Activated naive CD8-positive, alpha-beta T cell treated with anti-CD3 and anti-CD28 coated beads, Interleukin-2, amount 10 ng/mL, durations not matched to agents 7 days and 5 days (primary cell): ENCODE measurements around the gene PHLPP1. TPM values are rescaled to one million over a fixed set of nuclear protein-coding genes. Genes with fewer than 3 reads are reported as not detected.

ENCODE experiments used
- ATAC-seq: fragments of 150-1000 bp; cut with Tn5 transposase; one replicate; pipeline ENCODE4 v1.10.0; 2021; ENCODE audit warnings: low read depth, moderate library complexity
- POLR2A ChIA-PET: fragments of 350-600 bp; sonication (Branson Sonifier 250); formaldehyde crosslinking; loops from one replicate; lab custom pipeline; 2021; ENCODE audit warnings: antibody characterized with exemption; lab: Charles Lee
- DNase-seq: peaks from one replicate; pipeline ENCODE4 v3.0.0; 2021
- H3K27ac Mint-ChIP-seq: one replicate; pipeline ENCODE4 v1.8.0; 2022; ENCODE audit warnings: mild to moderate bottlenecking, mixed read lengths
- H3K27me3 Mint-ChIP-seq: one replicate; pipeline ENCODE4 v1.8.0; 2022; ENCODE audit warnings: mild to moderate bottlenecking, moderate library complexity, mixed read lengths
- H3K36me3 Mint-ChIP-seq: one replicate; pipeline ENCODE4 v1.8.0; 2021; ENCODE audit warnings: mild to moderate bottlenecking, mixed read lengths
- H3K4me1 Mint-ChIP-seq: one replicate; pipeline ENCODE4 v1.8.0; 2021; ENCODE audit warnings: mixed read lengths
- H3K4me3 Mint-ChIP-seq: one replicate; pipeline ENCODE4 v1.8.0; 2022; ENCODE audit warnings: mild to moderate bottlenecking, moderate library complexity, mixed read lengths
- H3K9me3 Mint-ChIP-seq: one replicate; pipeline ENCODE4 v1.8.0; 2021; ENCODE audit warnings: mixed read lengths
- total RNA-seq, 2 experiments: library from RNA; stranded (reverse); gene quantifications; one replicate each; pipeline ENCODE4 v1.2.3, GENCODE V29; 2021

Gene PHLPP1
- total RNA-seq, 2 experiments from 2014 or later, result 5.8 to 6.1 TPM

- Mint-ChIP-seq H3K36me3 (peaks cover 2% of the 10 kb centered on the region), H3K4me1 (peaks cover 20% of the 10 kb centered on the region), H3K27ac (no peak overlapping the region), H3K9me3 (no peaks in the 10 kb centered on the region), H3K27me3 (peaks cover 9% of the 10 kb centered on the region), H3K4me3 (no peak overlapping the region)
- POLR2A ChIA-PET, result no interaction called here
- DNase-seq (no peak), ATAC-seq (no peak)
These were observed 6.8 kb downstream of the PHLPP1 start for GRCh38 chr18:62721839-62722795.

DNA sequence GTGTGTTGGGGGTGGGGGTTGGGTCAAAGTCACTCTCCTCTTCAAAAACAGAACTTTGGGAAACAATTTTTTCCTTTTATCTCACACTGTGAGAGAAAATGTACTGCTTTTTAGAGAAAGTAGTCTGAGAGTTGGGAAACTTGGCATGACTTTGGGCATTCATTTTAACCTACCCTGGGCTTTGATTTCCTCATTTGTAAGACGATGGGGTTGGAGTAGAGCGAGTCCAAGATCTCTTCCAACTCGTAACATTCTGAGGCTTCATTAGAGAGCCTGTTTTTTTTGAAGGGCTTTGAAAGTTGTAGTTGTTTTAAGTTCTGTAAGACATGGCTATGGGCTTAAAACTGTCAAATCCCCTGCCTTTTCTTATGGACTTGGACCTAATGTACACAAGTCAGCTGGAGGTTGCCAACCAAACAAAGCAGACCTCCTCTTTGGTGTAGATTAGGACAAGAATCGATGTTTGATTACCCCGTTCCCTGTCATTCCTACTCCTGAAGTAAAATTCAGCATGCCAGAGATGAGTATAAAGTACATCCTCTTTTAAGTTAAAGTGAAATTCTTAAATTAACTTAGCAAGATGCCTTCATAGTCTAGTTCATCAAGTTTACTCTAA lies 8.4 kb downstream of the PHLPP1 start:
- ATAC-seq (no peak), DNase-seq (no peak)
- Mint-ChIP-seq H3K27ac (no peak overlapping the region), H3K36me3 (peaks cover 2% of the 10 kb centered on the region), H3K27me3 (no peaks in the 10 kb centered on the region), H3K9me3 (no peaks in the 10 kb centered on the region), H3K4me3 (no peak overlapping the region), H3K4me1 (peaks cover 8% of the 10 kb centered on the region)
- POLR2A ChIA-PET, result no interaction called here

DNA sequence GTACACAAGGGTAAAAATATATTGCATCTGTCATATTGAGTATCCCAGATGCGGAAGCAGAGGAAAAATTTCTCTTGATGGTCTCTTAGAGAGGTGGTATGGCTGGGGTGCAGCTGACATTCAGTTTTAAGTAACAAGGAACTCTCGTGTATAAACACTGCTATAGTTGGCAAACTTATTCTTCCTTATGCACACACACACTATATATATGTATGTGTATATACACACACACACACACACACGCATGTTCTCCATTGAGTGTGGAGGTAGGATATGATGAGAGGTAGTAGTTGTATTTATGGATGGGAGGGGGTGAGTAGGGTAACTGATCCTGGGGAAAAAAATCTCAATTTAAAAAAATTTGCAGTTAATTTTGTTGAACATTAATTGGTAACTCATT lies 10.6 kb downstream of the PHLPP1 start:
- peaks cover 2% of the 10 kb centered on the region for H3K36me3 Mint-ChIP-seq
- POLR2A ChIA-PET, result no interaction called here
- ATAC-seq, result no peak
- H3K4me1 Mint-ChIP-seq, result peaks cover 1% of the 10 kb centered on the region
- H3K9me3 Mint-ChIP-seq, result no peaks in the 10 kb centered on the region
- H3K27me3 Mint-ChIP-seq, result no peaks in the 10 kb centered on the region
- no peak overlapping the region for H3K4me3 Mint-ChIP-seq
- no peak overlapping the region for H3K27ac Mint-ChIP-seq
- no peak for DNase-seq

DNA sequence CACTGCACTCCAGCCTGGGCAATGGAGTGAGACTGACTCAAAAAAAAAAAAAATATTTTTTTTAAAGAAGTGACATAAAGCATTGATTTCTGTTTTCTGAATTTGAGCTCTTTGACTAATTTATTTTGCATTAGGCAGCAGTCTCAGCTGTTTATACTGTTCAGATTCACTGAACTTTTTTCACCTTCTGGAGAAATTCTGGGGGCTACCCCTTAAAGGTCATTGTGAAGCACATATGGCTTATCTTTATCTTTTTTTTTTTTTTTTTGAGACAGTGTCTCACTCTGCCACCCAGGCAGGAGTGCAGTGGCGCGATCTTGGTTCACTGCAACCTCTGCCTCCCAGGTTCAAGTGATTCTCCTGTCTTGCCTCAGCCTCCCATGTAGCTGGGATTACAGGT lies 12.9 kb downstream of the PHLPP1 start:
- peaks cover 1% of the 10 kb centered on the region for H3K4me1 Mint-ChIP-seq
- H3K27ac Mint-ChIP-seq, result no peak overlapping the region
- peaks cover 2% of the 10 kb centered on the region for H3K36me3 Mint-ChIP-seq
- no peak for ATAC-seq
- no peaks in the 10 kb centered on the region for H3K9me3 Mint-ChIP-seq
- no peak overlapping the region for H3K4me3 Mint-ChIP-seq
- POLR2A ChIA-PET, result no interaction called here
- H3K27me3 Mint-ChIP-seq, result no peaks in the 10 kb centered on the region
- no peak for DNase-seq

- Mint-ChIP-seq H3K27me3 (no peaks in the 10 kb centered on the region), H3K36me3 (no peaks in the 10 kb centered on the region), H3K4me1 (no peaks in the 10 kb centered on the region), H3K27ac (no peak overlapping the region), H3K4me3 (no peak overlapping the region), H3K9me3 (no peaks in the 10 kb centered on the region)
- DNase-seq (no peak), ATAC-seq (no peak)
- POLR2A ChIA-PET, result no interaction called here
These were observed 14.4 kb downstream of the PHLPP1 start for GRCh38 chr18:62729487-62730386.

- POLR2A ChIA-PET, result no interaction called here
- Mint-ChIP-seq H3K9me3 (no peaks in the 10 kb centered on the region), H3K4me1 (no peaks in the 10 kb centered on the region), H3K27me3 (no peaks in the 10 kb centered on the region), H3K27ac (no peak overlapping the region), H3K4me3 (no peak overlapping the region), H3K36me3 (peaks cover 1% of the 10 kb centered on the region)
- ATAC-seq (no peak), DNase-seq (no peak)
These were observed 15.6 kb downstream of the PHLPP1 start for GRCh38 chr18:62730941-62731340.

DNA sequence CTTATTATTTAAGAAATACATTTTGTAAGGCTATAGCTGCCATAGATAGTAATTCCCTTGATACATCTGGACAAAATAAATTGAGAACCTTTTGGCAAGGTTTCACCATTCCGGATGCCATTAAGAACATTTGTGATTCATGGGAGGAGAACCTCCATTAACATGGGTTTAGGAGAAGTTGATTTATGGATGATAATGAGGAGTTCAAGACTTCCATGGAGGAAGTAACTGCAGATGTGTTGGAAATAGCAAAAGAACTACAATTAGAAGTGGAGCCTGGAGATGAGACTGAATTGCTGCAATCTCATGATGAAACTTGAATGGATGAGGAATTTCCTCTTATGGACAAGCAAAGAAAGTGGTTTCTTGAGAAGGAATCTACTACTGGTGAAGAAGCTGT lies 17.3 kb downstream of the PHLPP1 start:
- no peak overlapping the region for H3K4me3 Mint-ChIP-seq
- H3K4me1 Mint-ChIP-seq, result no peaks in the 10 kb centered on the region
- H3K9me3 Mint-ChIP-seq, result no peaks in the 10 kb centered on the region
- POLR2A ChIA-PET, result no interaction called here
- H3K27ac Mint-ChIP-seq, result no peak overlapping the region
- ATAC-seq (no peak), DNase-seq (no peak)
- peaks cover 1% of the 10 kb centered on the region for H3K36me3 Mint-ChIP-seq
- H3K27me3 Mint-ChIP-seq, result no peaks in the 10 kb centered on the region

GRCh38 chr18:62734290-62734689 lies 18.9 kb downstream of the PHLPP1 start:
- no peak overlapping the region for H3K4me3 Mint-ChIP-seq
- no peak overlapping the region for H3K27ac Mint-ChIP-seq
- no peaks in the 10 kb centered on the region for H3K9me3 Mint-ChIP-seq
- POLR2A ChIA-PET, result no interaction called here
- DNase-seq (no peak), ATAC-seq (no peak)
- no peaks in the 10 kb centered on the region for H3K27me3 Mint-ChIP-seq
- no peaks in the 10 kb centered on the region for H3K4me1 Mint-ChIP-seq
- peaks cover 1% of the 10 kb centered on the region for H3K36me3 Mint-ChIP-seq

- Mint-ChIP-seq H3K4me1 (no peaks in the 10 kb centered on the region), H3K4me3 (no peak overlapping the region), H3K9me3 (no peaks in the 10 kb centered on the region), H3K36me3 (peaks cover 1% of the 10 kb centered on the region), H3K27me3 (no peaks in the 10 kb centered on the region), H3K27ac (no peak overlapping the region)
- ATAC-seq (no peak), DNase-seq (no peak)
- POLR2A ChIA-PET, result no interaction called here
These were observed 20.0 kb downstream of the PHLPP1 start for GRCh38 chr18:62735387-62735786.

DNA sequence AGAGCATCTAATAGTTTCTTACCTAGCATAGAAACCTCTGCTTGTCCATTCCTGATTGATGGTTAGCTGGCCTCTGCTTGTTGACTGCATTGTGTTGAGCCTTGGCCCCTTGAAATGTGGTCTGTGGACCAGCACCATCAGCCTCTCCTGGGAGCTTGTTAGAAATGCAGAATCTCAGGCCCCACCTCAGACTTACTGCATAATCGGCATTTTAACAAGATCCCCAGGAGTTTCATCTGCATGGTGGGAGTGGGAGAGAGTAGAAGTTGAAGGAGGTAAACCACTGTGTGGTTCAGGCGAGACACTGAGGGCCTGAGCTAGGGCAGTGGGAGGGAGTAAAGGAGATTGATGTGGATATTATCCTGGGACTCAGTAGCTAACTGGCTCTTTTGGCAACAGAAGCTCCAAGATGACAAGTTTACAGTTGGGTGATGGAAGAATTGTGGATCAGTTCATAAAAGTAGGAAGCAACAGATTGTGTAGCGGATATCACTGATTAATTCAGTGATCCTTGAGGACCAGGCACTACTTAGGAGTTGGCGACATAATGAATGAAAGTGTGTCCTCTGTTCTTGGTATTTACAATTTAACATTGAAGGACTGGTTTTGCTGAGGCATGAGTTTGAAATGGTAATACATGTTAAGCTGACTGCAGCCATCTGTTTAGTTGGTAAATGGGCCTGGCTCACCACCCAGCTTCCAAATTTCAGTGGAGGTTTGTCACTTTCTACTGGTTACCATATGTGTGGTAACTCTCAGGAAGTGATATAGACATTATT lies 20.9 kb downstream of the PHLPP1 start:
- Mint-ChIP-seq H3K36me3 (peaks cover 1% of the 10 kb centered on the region), H3K27me3 (no peaks in the 10 kb centered on the region), H3K9me3 (no peaks in the 10 kb centered on the region), H3K4me3 (no peak overlapping the region), H3K27ac (no peak overlapping the region), H3K4me1 (no peaks in the 10 kb centered on the region)
- no peak for DNase-seq
- POLR2A ChIA-PET, result no interaction called here
- no peak for ATAC-seq

DNA sequence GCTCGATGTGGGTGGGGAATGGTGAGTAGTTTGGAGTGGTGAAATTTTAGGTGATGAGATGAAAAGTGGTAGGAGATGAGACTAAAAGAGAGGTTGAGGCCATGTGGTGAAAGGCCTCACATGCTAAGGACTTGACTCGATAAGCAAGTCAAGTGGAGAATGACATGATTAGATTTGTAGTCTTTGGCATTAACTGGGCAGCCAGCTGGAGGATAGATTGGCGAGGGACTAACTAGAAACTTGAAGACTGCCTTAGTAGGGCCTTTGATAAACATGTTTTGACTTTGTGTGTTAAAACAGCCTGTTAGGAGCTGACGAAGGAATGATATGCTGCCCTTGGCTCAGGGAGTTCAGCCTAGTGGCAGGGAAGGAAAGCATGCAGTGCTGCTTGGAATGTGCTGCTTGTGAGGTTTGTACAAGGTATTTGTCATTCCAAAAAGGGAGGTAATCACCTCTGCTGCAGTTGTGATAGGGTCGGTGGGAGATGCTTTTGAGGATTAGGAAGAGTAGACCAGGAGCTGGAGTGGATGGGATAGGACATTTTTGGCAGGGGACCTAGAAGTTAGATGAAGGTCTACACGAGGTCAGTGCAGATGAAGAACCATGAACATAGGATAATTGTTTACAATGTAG lies 22.0 kb downstream of the PHLPP1 start:
- Mint-ChIP-seq H3K36me3 (peaks cover 3% of the 10 kb centered on the region), H3K9me3 (no peaks in the 10 kb centered on the region), H3K27ac (no peak overlapping the region), H3K27me3 (no peaks in the 10 kb centered on the region), H3K4me1 (peaks cover 1% of the 10 kb centered on the region), H3K4me3 (no peak overlapping the region)
- DNase-seq (no peak), ATAC-seq (no peak)
- POLR2A ChIA-PET, result no interaction called here

- Mint-ChIP-seq H3K9me3 (no peaks in the 10 kb centered on the region), H3K27ac (no peak overlapping the region), H3K36me3 (peaks cover 3% of the 10 kb centered on the region), H3K4me1 (peaks cover 1% of the 10 kb centered on the region), H3K4me3 (no peak overlapping the region), H3K27me3 (no peaks in the 10 kb centered on the region)
- POLR2A ChIA-PET, result no interaction called here
- DNase-seq (no peak), ATAC-seq (no peak)
These were observed 23.3 kb downstream of the PHLPP1 start for GRCh38 chr18:62738639-62739038.
